ENCODE results near the gene FAM167B. TPM values are rescaled to one million over a fixed set of nuclear protein-coding genes. Genes with fewer than 3 reads are reported as not detected.

The FAM167B gene
- total and polyA plus RNA-seq, 4 donors = 0.47 to 9.2 (median 3.8) TPM

DNA sequence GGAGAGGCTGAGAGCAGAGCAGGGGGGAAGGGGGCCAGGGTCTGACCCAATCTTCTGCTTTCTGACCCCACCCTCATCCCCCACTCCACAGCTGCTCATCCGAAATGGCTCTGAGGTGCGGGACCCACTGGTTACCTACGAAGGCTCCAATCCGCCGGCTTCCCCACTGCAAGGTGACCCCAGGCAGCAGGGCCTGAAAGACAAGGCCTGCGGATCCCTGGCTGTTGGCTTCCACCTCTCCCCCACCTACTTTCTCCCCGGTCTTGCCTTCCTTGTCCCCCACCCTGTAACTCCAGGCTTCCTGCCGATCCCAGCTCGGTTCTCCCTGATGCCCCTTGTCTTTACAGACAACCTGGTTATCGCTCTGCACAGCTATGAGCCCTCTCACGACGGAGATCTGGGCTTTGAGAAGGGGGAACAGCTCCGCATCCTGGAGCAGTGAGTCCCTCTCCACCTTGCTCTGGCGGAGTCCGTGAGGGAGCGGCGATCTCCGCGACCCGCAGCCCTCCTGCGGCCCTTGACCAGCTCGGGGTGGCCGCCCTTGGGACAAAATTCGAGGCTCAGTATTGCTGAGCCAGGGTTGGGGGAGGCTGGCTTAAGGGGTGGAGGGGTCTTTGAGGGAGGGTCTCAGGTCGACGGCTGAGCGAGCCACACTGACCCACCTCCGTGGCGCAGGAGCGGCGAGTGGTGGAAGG, 27.8 kb downstream of the FAM167B start:
- Histone ChIP-seq H3K4me3 (ENCODE audit: low read depth in 1 of 3, low read length in 3 of 3) (no peak overlapping the region), H3K36me3 (ENCODE audit: control insufficient read depth in 4 of 4, insufficient read depth in 3 of 4, low read depth in 1 of 4, low read length in 3 of 4) (no peaks in the 10 kb centered on the region), H3K9me3 (ENCODE audit: control insufficient read depth in 4 of 4, low read length in 3 of 4) (no peaks in the 10 kb centered on the region), H3K27ac (ENCODE audit: low read depth in 1 of 2, low read length in 2 of 2) (no peak overlapping the region), H3K9ac (ENCODE audit: low read depth in 1 of 2, low read length in 2 of 2) (no peak overlapping the region), H3K27me3 (ENCODE audit: control insufficient read depth in 4 of 4, insufficient read depth in 4 of 4, low read length in 3 of 4) (no peaks in the 10 kb centered on the region), H3K4me1 (ENCODE audit: control insufficient read depth in 4 of 4, insufficient read depth in 4 of 4, low read length in 3 of 4) (peaks cover 0 to 3% (median 0%) of the 10 kb centered on the region in 4 donors)
- WGBS = 81% methylated on average over 31 of the region's 31 CpGs
- no peak for DNase-seq (ENCODE audit: low spot score)
- TF ChIP-seq RAD21 (IDR thresholded peaks at IDR 0.05) (no peak), NR2F2 (IDR thresholded peaks at IDR 0.05) (no peak), RXRA (IDR thresholded peaks at IDR 0.05) (no peak)

DNA sequence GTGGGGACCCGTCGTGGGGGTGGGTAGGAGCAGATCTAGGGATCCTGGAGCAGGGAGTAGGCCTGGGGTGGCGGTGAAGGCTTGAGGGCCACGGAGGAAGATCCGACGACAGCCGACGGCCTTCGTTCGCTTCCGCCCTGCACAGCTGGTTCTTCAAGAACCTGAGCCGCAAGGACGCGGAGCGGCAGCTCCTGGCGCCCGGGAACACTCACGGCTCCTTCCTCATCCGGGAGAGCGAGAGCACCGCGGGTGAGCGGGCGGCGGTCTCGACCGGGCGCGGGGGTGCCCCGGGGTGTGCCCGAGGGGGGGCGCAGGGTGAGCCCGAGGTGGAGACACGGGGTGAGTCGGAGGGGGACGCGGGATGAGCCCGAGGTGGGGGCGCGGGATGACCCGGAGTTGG, 28.4 kb downstream of the FAM167B start:
- H3K4me1 ChIP-seq (ENCODE audit: control insufficient read depth in 4 of 4, insufficient read depth in 4 of 4, low read length in 3 of 4) = peaks cover 0 to 3% (median 0%) of the 10 kb centered on the region in 4 donors
- H3K9me3 ChIP-seq (ENCODE audit: control insufficient read depth in 4 of 4, low read length in 3 of 4) = no peaks in the 10 kb centered on the region
- no peak overlapping the region for H3K27ac ChIP-seq (ENCODE audit: low read depth in 1 of 2, low read length in 2 of 2)
- H3K9ac ChIP-seq (ENCODE audit: low read depth in 1 of 2, low read length in 2 of 2) = no peak overlapping the region
- TF ChIP-seq RXRA (IDR thresholded peaks at IDR 0.05) (no peak), RAD21 (IDR thresholded peaks at IDR 0.05) (no peak), SP1 (IDR thresholded peaks at IDR 0.05) (no peak), FOXA1 (IDR thresholded peaks at IDR 0.05) (no peak), NR2F2 (IDR thresholded peaks at IDR 0.05) (no peak), FOXA2 (IDR thresholded peaks at IDR 0.05) (no peak), GABPA (IDR thresholded peaks at IDR 0.05 in 1 of 2, conservative IDR thresholded peaks at IDR 0.05 in 1 of 2) (no peak)
- TF ChIP-seq, protein P1, sequence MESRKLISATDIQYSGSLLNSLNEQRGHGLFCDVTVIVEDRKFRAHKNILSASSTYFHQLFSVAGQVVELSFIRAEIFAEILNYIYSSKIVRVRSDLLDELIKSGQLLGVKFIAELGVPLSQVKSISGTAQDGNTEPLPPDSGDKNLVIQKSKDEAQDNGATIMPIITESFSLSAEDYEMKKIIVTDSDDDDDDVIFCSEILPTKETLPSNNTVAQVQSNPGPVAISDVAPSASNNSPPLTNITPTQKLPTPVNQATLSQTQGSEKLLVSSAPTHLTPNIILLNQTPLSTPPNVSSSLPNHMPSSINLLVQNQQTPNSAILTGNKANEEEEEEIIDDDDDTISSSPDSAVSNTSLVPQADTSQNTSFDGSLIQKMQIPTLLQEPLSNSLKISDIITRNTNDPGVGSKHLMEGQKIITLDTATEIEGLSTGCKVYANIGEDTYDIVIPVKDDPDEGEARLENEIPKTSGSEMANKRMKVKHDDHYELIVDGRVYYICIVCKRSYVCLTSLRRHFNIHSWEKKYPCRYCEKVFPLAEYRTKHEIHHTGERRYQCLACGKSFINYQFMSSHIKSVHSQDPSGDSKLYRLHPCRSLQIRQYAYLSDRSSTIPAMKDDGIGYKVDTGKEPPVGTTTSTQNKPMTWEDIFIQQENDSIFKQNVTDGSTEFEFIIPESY (IDR thresholded peaks at IDR 0.05) = no peak
- DNase-seq (ENCODE audit: low spot score) = no peak
- no peaks in the 10 kb centered on the region for H3K27me3 ChIP-seq (ENCODE audit: control insufficient read depth in 4 of 4, insufficient read depth in 4 of 4, low read length in 3 of 4)
- 25% methylated on average over 41 of the region's 41 CpGs for WGBS
- no peaks in the 10 kb centered on the region for H3K36me3 ChIP-seq (ENCODE audit: control insufficient read depth in 4 of 4, insufficient read depth in 3 of 4, low read depth in 1 of 4, low read length in 3 of 4)
- H3K4me3 ChIP-seq (ENCODE audit: low read depth in 1 of 3, low read length in 3 of 3) = no peak overlapping the region

DNA sequence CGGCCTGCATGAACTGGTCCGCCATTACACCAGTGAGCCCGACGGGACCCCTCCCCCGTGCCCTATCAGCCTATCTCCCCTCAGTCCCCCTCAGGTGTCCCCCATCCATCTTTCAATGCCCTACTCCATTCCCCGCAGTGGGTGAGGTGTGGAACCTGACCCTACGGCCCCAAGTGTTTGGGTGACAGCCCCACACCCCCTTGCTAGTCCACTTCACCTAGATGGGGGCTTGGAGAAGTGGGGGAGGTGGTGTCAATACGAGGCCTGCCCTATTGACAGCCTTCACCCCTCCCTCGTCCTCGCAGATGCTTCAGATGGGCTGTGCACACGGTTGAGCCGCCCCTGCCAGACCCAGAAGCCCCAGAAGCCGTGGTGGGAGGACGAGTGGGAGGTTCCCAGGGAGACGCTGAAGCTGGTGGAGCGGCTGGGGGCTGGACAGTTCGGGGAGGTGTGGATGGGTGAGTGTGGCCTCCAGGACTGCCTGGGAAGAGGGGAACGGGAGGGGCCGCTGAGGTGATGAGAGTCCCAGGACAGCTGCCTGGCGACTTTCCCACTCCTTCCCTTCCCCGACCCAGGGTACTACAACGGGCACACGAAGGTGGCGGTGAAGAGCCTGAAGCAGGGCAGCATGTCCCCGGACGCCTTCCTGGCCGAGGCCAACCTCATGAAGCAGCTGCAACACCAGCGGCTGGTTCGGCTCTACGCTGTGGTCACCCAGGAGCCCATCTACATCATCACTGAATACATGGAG, 29.2 kb downstream of the FAM167B start:
- H3K4me1 ChIP-seq (ENCODE audit: control insufficient read depth in 4 of 4, insufficient read depth in 4 of 4, low read length in 3 of 4) = peaks cover 0 to 3% (median 0%) of the 10 kb centered on the region in 4 donors
- 89% methylated on average over 30 of the region's 30 CpGs for WGBS
- H3K36me3 ChIP-seq (ENCODE audit: control insufficient read depth in 4 of 4, insufficient read depth in 3 of 4, low read depth in 1 of 4, low read length in 3 of 4) = no peaks in the 10 kb centered on the region
- H3K27ac ChIP-seq (ENCODE audit: low read depth in 1 of 2, low read length in 2 of 2) = no peak overlapping the region
- no peak overlapping the region for H3K9ac ChIP-seq (ENCODE audit: low read depth in 1 of 2, low read length in 2 of 2)
- H3K9me3 ChIP-seq (ENCODE audit: control insufficient read depth in 4 of 4, low read length in 3 of 4) = no peaks in the 10 kb centered on the region
- no peak overlapping the region for H3K4me3 ChIP-seq (ENCODE audit: low read depth in 1 of 3, low read length in 3 of 3)
- no peak for DNase-seq (ENCODE audit: low spot score)
- H3K27me3 ChIP-seq (ENCODE audit: control insufficient read depth in 4 of 4, insufficient read depth in 4 of 4, low read length in 3 of 4) = no peaks in the 10 kb centered on the region
- TF ChIP-seq, protein P1 (IDR thresholded peaks at IDR 0.05) = no peak
- TF ChIP-seq HNF4G (IDR thresholded peaks at IDR 0.05) (no peak), TAF1 (conservative IDR thresholded peaks at IDR 0.05) (no peak), EGR1 (IDR thresholded peaks at IDR 0.05; ENCODE audit: low read depth in 2 of 2) (no peak), SP1 (IDR thresholded peaks at IDR 0.05) (no peak), NR2F2 (IDR thresholded peaks at IDR 0.05) (no peak), FOXA1 (IDR thresholded peaks at IDR 0.05) (no peak), JUND (IDR thresholded peaks at IDR 0.05) (no peak), HNF4A (conservative IDR thresholded peaks at IDR 0.05) (no peak), RAD21 (IDR thresholded peaks at IDR 0.05) (no peak), RXRA (IDR thresholded peaks at IDR 0.05) (no peak), GABPA (IDR thresholded peaks at IDR 0.05 in 1 of 2, conservative IDR thresholded peaks at IDR 0.05 in 1 of 2) (no peak), YY1 (IDR thresholded peaks at IDR 0.05) (no peak)
- TF ChIP-seq, protein P2, sequence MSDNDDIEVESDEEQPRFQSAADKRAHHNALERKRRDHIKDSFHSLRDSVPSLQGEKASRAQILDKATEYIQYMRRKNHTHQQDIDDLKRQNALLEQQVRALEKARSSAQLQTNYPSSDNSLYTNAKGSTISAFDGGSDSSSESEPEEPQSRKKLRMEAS (IDR thresholded peaks at IDR 0.05) = no peak
- TF ChIP-seq, protein P3, sequence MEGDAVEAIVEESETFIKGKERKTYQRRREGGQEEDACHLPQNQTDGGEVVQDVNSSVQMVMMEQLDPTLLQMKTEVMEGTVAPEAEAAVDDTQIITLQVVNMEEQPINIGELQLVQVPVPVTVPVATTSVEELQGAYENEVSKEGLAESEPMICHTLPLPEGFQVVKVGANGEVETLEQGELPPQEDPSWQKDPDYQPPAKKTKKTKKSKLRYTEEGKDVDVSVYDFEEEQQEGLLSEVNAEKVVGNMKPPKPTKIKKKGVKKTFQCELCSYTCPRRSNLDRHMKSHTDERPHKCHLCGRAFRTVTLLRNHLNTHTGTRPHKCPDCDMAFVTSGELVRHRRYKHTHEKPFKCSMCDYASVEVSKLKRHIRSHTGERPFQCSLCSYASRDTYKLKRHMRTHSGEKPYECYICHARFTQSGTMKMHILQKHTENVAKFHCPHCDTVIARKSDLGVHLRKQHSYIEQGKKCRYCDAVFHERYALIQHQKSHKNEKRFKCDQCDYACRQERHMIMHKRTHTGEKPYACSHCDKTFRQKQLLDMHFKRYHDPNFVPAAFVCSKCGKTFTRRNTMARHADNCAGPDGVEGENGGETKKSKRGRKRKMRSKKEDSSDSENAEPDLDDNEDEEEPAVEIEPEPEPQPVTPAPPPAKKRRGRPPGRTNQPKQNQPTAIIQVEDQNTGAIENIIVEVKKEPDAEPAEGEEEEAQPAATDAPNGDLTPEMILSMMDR (IDR thresholded peaks at IDR 0.05; ENCODE audit: low read depth, low read length, missing input control) = no peak
- TF ChIP-seq, protein P4, sequence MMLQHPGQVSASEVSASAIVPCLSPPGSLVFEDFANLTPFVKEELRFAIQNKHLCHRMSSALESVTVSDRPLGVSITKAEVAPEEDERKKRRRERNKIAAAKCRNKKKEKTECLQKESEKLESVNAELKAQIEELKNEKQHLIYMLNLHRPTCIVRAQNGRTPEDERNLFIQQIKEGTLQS (IDR thresholded peaks at IDR 0.05) = no peak
